Stimulated activated CD4-positive, alpha-beta T cell treated with anti-CD3 and anti-CD28 coated beads, Interleukin-4, amount 100 ng/mL, for 24 hours (primary cell): Measurements from ENCODE around the gene PLIN4.

Source experiments
- DNase-seq: peaks from one replicate; pipeline ENCODE4 v3.0.0-alpha.2; 2020

Gene PLIN4

GRCh38 chr19:4452230-4452990, 65.9 kb downstream of the PLIN4 start:
- no peak for DNase-seq
